Measurements from ENCODE around the gene CDPF1. TPM values are rescaled to one million over a fixed set of nuclear protein-coding genes. Genes with fewer than 3 reads are reported as not detected.

Gene CDPF1
- total RNA-seq, 1 experiment from 2014 or later, result 16.3 TPM

GRCh38 chr22:46287873-46288751, 38.0 kb upstream of the CDPF1 start (continued):
- no peak for TF ChIP-seq YY1 (IDR thresholded peaks at IDR 0.05; ENCODE audit: extremely low read depth, insufficient replicate concordance, low read depth, low read length)

- no peak overlapping the region for H3K27ac ChIP-seq (ENCODE audit: low read depth, low read length)
- H3K36me3 ChIP-seq (ENCODE audit: control insufficient read depth in 1 of 2, insufficient read depth in 2 of 2, low read length in 2 of 2), result peaks cover 17 to 25% of the 10 kb centered on the region in 2 experiments; a peak in 3 of 4 replicates
- H3K4me1 ChIP-seq (ENCODE audit: control insufficient read depth in 1 of 2, insufficient read depth in 2 of 2, low read length in 2 of 2), result no peaks in the 10 kb centered on the region
- ATAC-seq, result no peak
- H3K9ac ChIP-seq (ENCODE audit: low read length), result no peak overlapping the region
- no peak overlapping the region for H3K4me2 ChIP-seq (ENCODE audit: low read length)
- DNase-seq (ENCODE audit: low read depth, low spot score), result no peak
- H3K27me3 ChIP-seq (ENCODE audit: insufficient read depth, low read length), result no peaks in the 10 kb centered on the region
- TF ChIP-seq EZH2phosphoT487 (IDR thresholded peaks at IDR 0.05; ENCODE audit: borderline replicate concordance) (no peak), SIN3A (IDR thresholded peaks at IDR 0.05; ENCODE audit: low read depth) (no peak), CBX3 (IDR thresholded peaks at IDR 0.05; ENCODE audit: low read depth) (no peak)
- RAD21 ChIA-PET (ENCODE audit: low non-redundant PET in 1 of 2, low total read pairs in 2 of 2, uncharacterized antibody in 2 of 2, unreplicated experiment in 2 of 2), result no interaction called here
- POLR2A ChIA-PET, result no interaction called here
- intact Hi-C loops (cut with micrococcal nuclease), result no loop called here
- H3K4me3 ChIP-seq (replicated peaks in 1 of 2; ENCODE audit: low read depth in 1 of 2, low read length in 2 of 2), result no peak overlapping the region
- no peaks in the 10 kb centered on the region for H3K9me2 ChIP-seq (ENCODE audit: insufficient read depth)
- H2AFZ ChIP-seq (ENCODE audit: low read depth, low read length, poor library complexity, severe bottlenecking), result no peak overlapping the region
- no TSS peak for BruUV-seq (replicated peaks)
- CTCF ChIA-PET, result interaction anchor here (1.2 kb wide), 1 partner anchor 281 kb away, joined by 3 read pairs; no protein-coding TSS in a partner anchor
- H3K79me2 ChIP-seq (ENCODE audit: insufficient read depth, low read length), result no peaks in the 10 kb centered on the region
- H3K9me3 ChIP-seq (ENCODE audit: control insufficient read depth in 1 of 2, insufficient read depth in 1 of 2, low read depth in 1 of 2, low read length in 2 of 2), result no peaks in the 10 kb centered on the region
- no peaks in the 10 kb centered on the region for H4K20me1 ChIP-seq (ENCODE audit: insufficient read depth)
These were observed 37.1 kb upstream of the CDPF1 start for GRCh38 chr22:46286941-46287872.

Measured in HCT116 (cell line).